Measurements from ENCODE around the gene RHO. TPM values are rescaled to one million over a fixed set of nuclear protein-coding genes. Genes with fewer than 3 reads are reported as not detected.

Gene RHO
- total RNA-seq, 3 donors from 2014 or later: 0.15 TPM; not detected in 2

- Histone ChIP-seq H3K4me3 (no peak overlapping the region), H3K27me3 (no peaks in the 10 kb centered on the region), H3K36me3 (no peaks in the 10 kb centered on the region), H3K27ac (no peak overlapping the region), H3K9me3 (no peaks in the 10 kb centered on the region), H3K4me1 (no peaks in the 10 kb centered on the region)
- DNase-seq (ENCODE audit: low spot score in 2 of 2): no peak
- intact Hi-C loops (cut with DNase I; ENCODE audit: low total_unique reads): no loop called here
- TF ChIP-seq POLR2A (IDR thresholded peaks at IDR 0.05) (no peak), POLR2AphosphoS5 (IDR thresholded peaks at IDR 0.05) (no peak), CTCF (IDR thresholded peaks at IDR 0.05) (no peak)
These were observed 6.8 kb upstream of the RHO start for GRCh38 chr3:129521611-129522010.

GRCh38 chr3:129522953-129523352 lies 5.5 kb upstream of the RHO start:
- H3K27me3 ChIP-seq: no peaks in the 10 kb centered on the region
- H3K4me3 ChIP-seq: no peak overlapping the region
- intact Hi-C loops (cut with DNase I; ENCODE audit: low total_unique reads): no loop called here
- DNase-seq (ENCODE audit: low spot score in 2 of 2): no peak
- H3K4me1 ChIP-seq: no peaks in the 10 kb centered on the region
- TF ChIP-seq POLR2A (IDR thresholded peaks at IDR 0.05) (no peak), POLR2AphosphoS5 (IDR thresholded peaks at IDR 0.05) (no peak), CTCF (IDR thresholded peaks at IDR 0.05) (no peak)
- no peaks in the 10 kb centered on the region for H3K36me3 ChIP-seq
- no peak overlapping the region for H3K27ac ChIP-seq
- no peaks in the 10 kb centered on the region for H3K9me3 ChIP-seq

GRCh38 chr3:129524081-129524480 lies 4.4 kb upstream of the RHO start:
- intact Hi-C loops (cut with DNase I; ENCODE audit: low total_unique reads): no loop called here
- no peak overlapping the region for H3K27ac ChIP-seq
- no peaks in the 10 kb centered on the region for H3K4me1 ChIP-seq
- no peak for DNase-seq (ENCODE audit: low spot score in 2 of 2)
- no peaks in the 10 kb centered on the region for H3K36me3 ChIP-seq
- TF ChIP-seq CTCF (IDR thresholded peaks at IDR 0.05) (no peak), POLR2A (IDR thresholded peaks at IDR 0.05) (no peak), POLR2AphosphoS5 (IDR thresholded peaks at IDR 0.05) (no peak)
- no peaks in the 10 kb centered on the region for H3K27me3 ChIP-seq
- no peaks in the 10 kb centered on the region for H3K9me3 ChIP-seq
- H3K4me3 ChIP-seq: no peak overlapping the region

- intact Hi-C loops (cut with DNase I; ENCODE audit: low total_unique reads): no loop called here
- Histone ChIP-seq H3K36me3 (no peaks in the 10 kb centered on the region), H3K27me3 (no peaks in the 10 kb centered on the region), H3K4me3 (no peak overlapping the region), H3K9me3 (no peaks in the 10 kb centered on the region), H3K4me1 (no peaks in the 10 kb centered on the region), H3K27ac (no peak overlapping the region)
- no peak for DNase-seq (ENCODE audit: low spot score in 2 of 2)
- TF ChIP-seq POLR2AphosphoS5 (IDR thresholded peaks at IDR 0.05): no peak
- no peak for TF ChIP-seq CTCF (IDR thresholded peaks at IDR 0.05)
- no peak for TF ChIP-seq POLR2A (IDR thresholded peaks at IDR 0.05)
These were observed 3.0 kb upstream of the RHO start for GRCh38 chr3:129525341-129525968.

- no peaks in the 10 kb centered on the region for H3K36me3 ChIP-seq
- intact Hi-C loops (cut with DNase I; ENCODE audit: low total_unique reads): no loop called here
- H3K27ac ChIP-seq: no peak overlapping the region
- H3K4me1 ChIP-seq: no peaks in the 10 kb centered on the region
- H3K27me3 ChIP-seq: no peaks in the 10 kb centered on the region
- H3K4me3 ChIP-seq: no peak overlapping the region
- TF ChIP-seq POLR2A (IDR thresholded peaks at IDR 0.05) (no peak), POLR2AphosphoS5 (IDR thresholded peaks at IDR 0.05) (no peak), CTCF (IDR thresholded peaks at IDR 0.05) (no peak)
- H3K9me3 ChIP-seq: no peaks in the 10 kb centered on the region
- DNase-seq (ENCODE audit: low spot score in 2 of 2): no peak
These were observed 2.1 kb upstream of the RHO start for GRCh38 chr3:129526121-129526900.
